CD8-positive, alpha-beta memory T cell (primary cell): ENCODE results near the gene GNG13. TPM values are rescaled to one million over a fixed set of nuclear protein-coding genes. Genes with fewer than 3 reads are reported as not detected.

Source experiments
- CTCF ChIA-PET: fragments of 350-600 bp; sonication (Branson Sonifier 250); formaldehyde crosslinking; loops from one replicate; lab custom pipeline; 2021; ENCODE audit warnings: antibody characterized with exemption; lab: Charles Lee
- POLR2A ChIA-PET: fragments of 350-600 bp; sonication (Branson Sonifier 250); formaldehyde crosslinking; loops from one replicate; lab custom pipeline; 2021; ENCODE audit warnings: antibody characterized with exemption; lab: Charles Lee
- DNase-seq, 5 donors: peaks; one replicate each; pipeline versions ENCODE4 v3.0.0 to v3.0.0-alpha.2; 2020 to 2022; ENCODE audit warnings: mixed read lengths in 1 of 5
- H3K27ac ChIP-seq: one replicate; pipeline ENCODE4 v1.7.0; 2013; ENCODE audit warnings: low read depth, mild to moderate bottlenecking, low read length, moderate library complexity
- H3K27me3 ChIP-seq: 2 replicates; pipeline ENCODE4 v1.7.0; 2013; ENCODE audit warnings: low read length, mild to moderate bottlenecking; ENCODE audit not compliant: insufficient read depth, poor library complexity, severe bottlenecking
- H3K36me3 ChIP-seq: 2 replicates; pipeline ENCODE4 v1.7.0; 2013; ENCODE audit warnings: mild to moderate bottlenecking, low read length, moderate library complexity; ENCODE audit not compliant: insufficient read depth
- H3K4me1 ChIP-seq: 2 replicates; pipeline ENCODE4 v1.7.0; 2013; ENCODE audit warnings: mild to moderate bottlenecking, low read length, moderate library complexity; ENCODE audit not compliant: insufficient read depth
- H3K4me3 ChIP-seq: 2 replicates; pipeline ENCODE4 v1.7.0; 2013; ENCODE audit warnings: mild to moderate bottlenecking, low read length
- H3K9me3 ChIP-seq: 2 replicates; pipeline ENCODE4 v1.7.0; 2013; ENCODE audit warnings: mild to moderate bottlenecking, low read length
- H3K27ac Mint-ChIP-seq, 8 donors: one replicate each; pipeline ENCODE4 v1.8.0; 2020 to 2021; ENCODE audit warnings: mixed read lengths in 8 of 8, mild to moderate bottlenecking in 6 of 8, inconsistent platforms in 3 of 8, moderate library complexity in 3 of 8
- H3K27me3 Mint-ChIP-seq, 2 donors: one replicate each; pipeline ENCODE4 v1.8.0; 2020 to 2021; ENCODE audit warnings: mixed read lengths in 2 of 2, mild to moderate bottlenecking in 1 of 2, moderate library complexity in 1 of 2
- H3K36me3 Mint-ChIP-seq, 3 donors: one replicate each; pipeline ENCODE4 v1.8.0; 2020 to 2021; ENCODE audit warnings: mixed read lengths in 3 of 3, inconsistent platforms in 1 of 3, mild to moderate bottlenecking in 1 of 3
- H3K4me1 Mint-ChIP-seq, 3 donors: one replicate each; pipeline ENCODE4 v1.8.0; 2020 to 2021; ENCODE audit warnings: mixed read lengths in 3 of 3, inconsistent platforms in 1 of 3, mild to moderate bottlenecking in 1 of 3
- H3K4me3 Mint-ChIP-seq, 7 donors: one replicate each; pipeline ENCODE4 v1.8.0; 2020 to 2021; ENCODE audit warnings: mixed read lengths in 7 of 7, mild to moderate bottlenecking in 6 of 7, moderate library complexity in 4 of 7, inconsistent platforms in 2 of 7
- H3K9me3 Mint-ChIP-seq, 5 donors: one replicate each; pipeline ENCODE4 v1.8.0; 2020 to 2022; ENCODE audit warnings: mixed read lengths in 5 of 5, mild to moderate bottlenecking in 3 of 5, moderate library complexity in 2 of 5, inconsistent platforms in 1 of 5
- polyA plus RNA-seq: library from polyadenylated mRNA; unstranded; fragments of 300-500 nt; fragmentation: Illumina TruSeq; gene quantifications from one replicate; pipeline ENCODE4 v1.2.3, GENCODE V29; 2021
- total RNA-seq, 2 experiments: library from RNA; stranded (reverse); gene quantifications; one replicate each; pipeline ENCODE4 v1.2.3, GENCODE V29; 2021

The GNG13 gene
- total and polyA plus RNA-seq, 3 experiments from 2014 or later = not detected

DNA sequence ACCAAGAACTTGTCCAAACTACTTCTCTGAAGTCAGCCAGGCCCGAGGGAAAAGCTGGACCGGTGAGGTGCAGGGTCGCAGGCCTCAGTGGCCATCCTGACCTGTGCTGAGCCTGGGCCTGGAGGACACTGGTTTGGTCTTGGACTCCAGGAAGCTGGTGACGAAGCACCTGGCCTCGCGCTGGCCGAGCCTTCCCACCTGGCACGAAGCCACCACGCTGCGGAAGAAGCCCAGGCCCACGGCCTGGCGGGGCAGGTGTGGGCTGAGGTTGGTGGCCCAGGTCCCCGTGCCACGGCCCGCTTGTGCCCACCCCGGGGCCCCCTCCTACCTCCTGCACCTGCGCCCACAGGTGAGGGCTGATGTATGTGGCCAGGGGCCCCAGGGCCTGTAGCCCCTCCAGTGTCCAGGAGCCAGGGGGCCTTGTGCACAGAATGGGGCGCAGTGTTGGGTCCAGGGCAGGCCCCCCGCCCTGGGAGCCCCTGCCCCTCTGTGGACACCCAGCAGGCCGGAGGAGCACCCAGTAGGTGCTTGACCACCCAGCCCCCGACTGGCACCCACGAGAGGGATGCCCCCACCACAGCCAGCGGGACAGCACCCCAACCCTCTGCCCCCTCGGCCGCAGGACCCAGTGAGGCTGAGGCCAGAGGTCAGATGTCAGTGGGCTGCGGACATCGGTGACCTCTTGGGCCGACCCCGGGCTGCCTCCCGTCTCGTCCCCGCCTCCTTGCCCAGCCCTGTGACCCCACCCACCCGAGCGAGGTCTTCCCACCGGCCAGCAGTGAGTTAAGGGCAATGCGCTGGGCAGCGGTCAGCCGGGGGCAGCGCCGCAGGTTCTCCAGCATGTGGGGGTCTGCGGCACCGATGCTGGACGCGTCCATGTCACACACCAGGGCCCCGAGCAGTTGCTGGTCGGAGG, 26.2 kb downstream of the GNG13 start:
- no peak for DNase-seq
- ChIA-PET POLR2A (interaction anchor here (0.6 kb wide), 1 partner anchor 11 kb away, joined by 3 read pairs; no protein-coding TSS in a partner anchor), CTCF (no interaction called here)
- Mint-ChIP-seq H3K27me3 (peaks cover 6 to 10% of the 10 kb centered on the region in 2 donors), H3K4me1 (peaks cover 0 to 3% (median 0%) of the 10 kb centered on the region in 3 donors), H3K27ac (no peak overlapping the region), H3K9me3 (no peaks in the 10 kb centered on the region), H3K36me3 (no peaks in the 10 kb centered on the region), H3K4me3 (no peak overlapping the region)
- Histone ChIP-seq H3K4me1 (no peaks in the 10 kb centered on the region), H3K27me3 (no peaks in the 10 kb centered on the region), H3K9me3 (no peaks in the 10 kb centered on the region), H3K36me3 (no peaks in the 10 kb centered on the region), H3K27ac (no peak overlapping the region), H3K4me3 (no peak overlapping the region)

DNA sequence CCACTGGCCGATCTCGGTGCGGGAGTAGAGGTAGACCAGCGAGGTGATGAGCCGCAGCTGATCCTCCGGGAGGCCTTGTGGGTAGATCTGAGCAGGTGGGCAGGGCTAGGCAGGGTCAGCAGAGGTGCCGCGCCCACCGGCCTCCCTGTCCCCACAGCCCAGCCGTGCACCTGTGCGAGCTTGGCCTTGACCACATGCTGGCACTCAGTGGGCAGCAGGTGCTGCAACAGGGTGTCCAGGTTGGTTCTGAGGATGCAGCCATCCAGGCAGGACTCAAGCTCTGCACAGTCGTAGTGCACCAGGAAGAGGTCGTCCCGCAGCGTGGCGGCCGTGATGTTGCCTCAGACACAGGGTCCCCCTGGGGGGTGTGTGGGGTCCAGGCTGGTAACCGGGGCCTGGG, 27.6 kb downstream of the GNG13 start:
- Histone ChIP-seq H3K27ac (no peak overlapping the region), H3K4me3 (no peak overlapping the region), H3K27me3 (no peaks in the 10 kb centered on the region), H3K4me1 (no peaks in the 10 kb centered on the region), H3K9me3 (no peaks in the 10 kb centered on the region), H3K36me3 (no peaks in the 10 kb centered on the region)
- Mint-ChIP-seq H3K27me3 (peaks cover 6 to 9% of the 10 kb centered on the region in 2 donors), H3K4me1 (peaks cover 0 to 3% (median 0%) of the 10 kb centered on the region in 3 donors), H3K36me3 (no peaks in the 10 kb centered on the region), H3K9me3 (no peaks in the 10 kb centered on the region), H3K27ac (no peak overlapping the region), H3K4me3 (no peak overlapping the region)
- no peak for DNase-seq
- ChIA-PET CTCF (interaction anchor here (0.7 kb wide), 1 partner anchor 9 kb away, joined by 4 read pairs; no protein-coding TSS in a partner anchor), POLR2A (interaction anchor here (0.8 to 0.9 kb wide), 2 partner anchors 12 to 28 kb away, joined by 3 to 6 read pairs; no protein-coding TSS in a partner anchor)

GRCh38 chr16:770411-770810, 30.1 kb downstream of the GNG13 start:
- ChIA-PET POLR2A (no interaction called here), CTCF (no interaction called here)
- Histone ChIP-seq H3K36me3 (no peaks in the 10 kb centered on the region), H3K27me3 (no peaks in the 10 kb centered on the region), H3K9me3 (no peaks in the 10 kb centered on the region), H3K4me3 (no peak overlapping the region), H3K27ac (no peak overlapping the region), H3K4me1 (no peaks in the 10 kb centered on the region)
- H3K9me3 Mint-ChIP-seq = no peaks in the 10 kb centered on the region
- no peaks in the 10 kb centered on the region for H3K4me1 Mint-ChIP-seq
- no peaks in the 10 kb centered on the region for H3K36me3 Mint-ChIP-seq
- no peaks in the 10 kb centered on the region for H3K27me3 Mint-ChIP-seq
- H3K4me3 Mint-ChIP-seq = no peak overlapping the region
- H3K27ac Mint-ChIP-seq = no peak overlapping the region
- DNase-seq = no peak

- H3K9me3 Mint-ChIP-seq = no peaks in the 10 kb centered on the region
- Histone ChIP-seq H3K4me3 (no peak overlapping the region), H3K9me3 (no peaks in the 10 kb centered on the region), H3K27ac (no peak overlapping the region), H3K36me3 (no peaks in the 10 kb centered on the region), H3K4me1 (no peaks in the 10 kb centered on the region), H3K27me3 (no peaks in the 10 kb centered on the region)
- ChIA-PET CTCF (interaction anchor here (1.0 kb wide), 1 partner anchor 15 kb away, joined by 3 read pairs; no protein-coding TSS in a partner anchor), POLR2A (no interaction called here)
- no peaks in the 10 kb centered on the region for H3K36me3 Mint-ChIP-seq
- H3K27me3 Mint-ChIP-seq = no peaks in the 10 kb centered on the region
- no peak overlapping the region for H3K4me3 Mint-ChIP-seq
- no peaks in the 10 kb centered on the region for H3K4me1 Mint-ChIP-seq
- H3K27ac Mint-ChIP-seq = no peak overlapping the region
- DNase-seq = no peak
Observed at GRCh38 chr16:769934-770333, 30.6 kb downstream of the GNG13 start.

DNA sequence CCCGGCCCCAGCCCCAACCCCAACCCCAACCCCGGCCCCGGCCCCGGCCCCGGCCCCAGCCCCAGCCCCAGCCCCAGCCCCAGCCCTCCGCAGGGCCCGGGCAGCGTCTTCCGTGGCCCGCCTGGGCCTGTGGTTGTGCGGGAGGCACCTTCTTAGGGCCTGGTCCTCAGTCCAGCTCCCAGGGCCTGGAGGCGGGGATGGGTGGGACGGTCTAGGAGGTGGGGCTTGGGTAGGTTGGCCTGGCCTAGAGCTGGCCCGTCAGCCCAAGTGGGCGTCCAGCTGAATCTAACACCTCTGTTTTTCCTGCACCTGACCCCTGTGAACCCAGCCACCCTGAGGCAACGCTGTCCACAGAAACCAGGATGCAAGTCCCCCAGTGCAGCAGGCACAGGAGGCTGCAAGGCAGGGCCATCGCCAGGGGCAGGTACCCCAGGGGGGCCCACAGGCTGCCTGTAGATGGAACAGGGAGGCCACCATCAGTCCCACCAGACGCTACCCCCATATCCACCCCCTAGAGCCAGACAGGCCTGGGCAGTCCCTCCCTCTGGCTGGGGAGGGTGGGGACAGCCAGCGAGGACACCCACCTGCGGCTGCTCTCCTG, 31.2 kb downstream of the GNG13 start:
- POLR2A ChIA-PET = no interaction called here
- H3K4me1 Mint-ChIP-seq = no peaks in the 10 kb centered on the region
- CTCF ChIA-PET = interaction anchor here (1.0 kb wide), 1 partner anchor 16 kb away, joined by 3 read pairs; no protein-coding TSS in a partner anchor

GRCh38 chr16:768428-768827, 32.1 kb downstream of the GNG13 start:
- no peak overlapping the region for H3K27ac ChIP-seq
- no peak overlapping the region for H3K4me3 ChIP-seq
- ChIA-PET POLR2A (no interaction called here), CTCF (no interaction called here)
- Mint-ChIP-seq H3K4me1 (no peaks in the 10 kb centered on the region), H3K27ac (no peak overlapping the region), H3K36me3 (no peaks in the 10 kb centered on the region), H3K27me3 (no peaks in the 10 kb centered on the region), H3K9me3 (no peaks in the 10 kb centered on the region), H3K4me3 (no peak overlapping the region)
- DNase-seq = peak in 1 of 5 donors; percentile 42
- H3K4me1 ChIP-seq = no peaks in the 10 kb centered on the region
- H3K9me3 ChIP-seq = no peaks in the 10 kb centered on the region
- H3K36me3 ChIP-seq = no peaks in the 10 kb centered on the region
- H3K27me3 ChIP-seq = no peaks in the 10 kb centered on the region

More for the DNA sequence above, 31.2 kb downstream of the GNG13 start:
- no peaks in the 10 kb centered on the region for H3K9me3 ChIP-seq
- Mint-ChIP-seq H3K27ac (no peak overlapping the region), H3K9me3 (no peaks in the 10 kb centered on the region), H3K36me3 (no peaks in the 10 kb centered on the region), H3K4me3 (no peak overlapping the region), H3K27me3 (no peaks in the 10 kb centered on the region)
- H3K27me3 ChIP-seq = no peaks in the 10 kb centered on the region
- no peaks in the 10 kb centered on the region for H3K36me3 ChIP-seq
- H3K27ac ChIP-seq = no peak overlapping the region
- DNase-seq = no peak
- no peaks in the 10 kb centered on the region for H3K4me1 ChIP-seq
- no peak overlapping the region for H3K4me3 ChIP-seq

- Mint-ChIP-seq H3K4me3 (no peak overlapping the region), H3K27ac (no peak overlapping the region), H3K36me3 (no peaks in the 10 kb centered on the region), H3K9me3 (no peaks in the 10 kb centered on the region), H3K4me1 (no peaks in the 10 kb centered on the region), H3K27me3 (no peaks in the 10 kb centered on the region)
- Histone ChIP-seq H3K9me3 (no peaks in the 10 kb centered on the region), H3K4me1 (no peaks in the 10 kb centered on the region), H3K27ac (no peak overlapping the region), H3K4me3 (no peak overlapping the region), H3K27me3 (no peaks in the 10 kb centered on the region), H3K36me3 (no peaks in the 10 kb centered on the region)
- CTCF ChIA-PET = no interaction called here
- DNase-seq = no peak
- POLR2A ChIA-PET = no interaction called here
Observed at GRCh38 chr16:767743-768235, 32.7 kb downstream of the GNG13 start.
